Amygdala (tissue), 56 donors: ENCODE data around the gene ZNRF3.
"Not testable (repeated sequence)": the region's sequence is repeated elsewhere in the genome, so short reads cannot be mapped to it uniquely, and the experiment has no call there.

Source experiments
- DNase-seq, 56 donors: peaks; one replicate each; lab custom pipeline; 2025; lab: John Stamatoyannopoulos, UW

ZNRF3 gene

DNA sequence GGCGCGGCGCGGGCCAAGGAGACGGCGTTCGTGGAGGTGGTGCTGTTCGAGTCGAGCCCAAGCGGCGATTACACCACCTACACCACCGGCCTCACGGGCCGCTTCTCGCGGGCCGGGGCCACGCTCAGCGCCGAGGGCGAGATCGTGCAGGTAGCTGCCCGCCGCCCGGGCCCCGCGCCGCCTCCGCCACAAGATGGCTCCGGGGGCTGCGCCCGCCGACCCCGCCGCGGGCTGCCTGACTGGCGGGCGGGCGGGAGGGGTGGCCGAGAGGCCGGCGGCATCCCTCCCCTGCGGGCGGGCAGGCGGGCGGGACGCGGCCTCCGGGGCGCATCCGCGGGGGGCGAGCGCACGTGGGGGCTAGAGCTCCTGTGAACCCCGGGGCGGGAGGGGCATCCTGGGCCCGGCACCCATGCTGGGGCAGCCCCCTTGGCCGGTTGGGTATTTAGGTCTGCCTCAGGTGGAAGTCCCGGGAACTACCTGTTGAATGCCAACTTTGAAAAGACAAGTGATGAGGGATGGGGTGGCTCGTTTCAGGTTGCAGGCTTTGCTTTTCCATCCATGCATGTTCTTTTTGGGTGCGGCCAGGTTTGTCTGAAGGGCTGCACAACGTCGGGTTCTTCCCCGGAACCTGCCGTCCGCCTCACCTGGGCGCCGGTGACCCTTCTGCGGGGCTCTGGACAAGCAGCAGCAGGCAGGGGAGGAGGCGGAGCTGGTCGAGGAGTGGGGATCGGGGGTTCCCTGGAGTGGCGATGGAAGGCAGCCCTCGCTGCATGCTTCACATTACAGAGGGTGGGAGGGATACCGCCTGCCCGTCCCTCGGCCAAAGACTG lies 760 bp downstream of the ZNRF3 start:
- DNase-seq: peak in 4 of 56 donors; percentile 6 to 30 (median 12)

DNA sequence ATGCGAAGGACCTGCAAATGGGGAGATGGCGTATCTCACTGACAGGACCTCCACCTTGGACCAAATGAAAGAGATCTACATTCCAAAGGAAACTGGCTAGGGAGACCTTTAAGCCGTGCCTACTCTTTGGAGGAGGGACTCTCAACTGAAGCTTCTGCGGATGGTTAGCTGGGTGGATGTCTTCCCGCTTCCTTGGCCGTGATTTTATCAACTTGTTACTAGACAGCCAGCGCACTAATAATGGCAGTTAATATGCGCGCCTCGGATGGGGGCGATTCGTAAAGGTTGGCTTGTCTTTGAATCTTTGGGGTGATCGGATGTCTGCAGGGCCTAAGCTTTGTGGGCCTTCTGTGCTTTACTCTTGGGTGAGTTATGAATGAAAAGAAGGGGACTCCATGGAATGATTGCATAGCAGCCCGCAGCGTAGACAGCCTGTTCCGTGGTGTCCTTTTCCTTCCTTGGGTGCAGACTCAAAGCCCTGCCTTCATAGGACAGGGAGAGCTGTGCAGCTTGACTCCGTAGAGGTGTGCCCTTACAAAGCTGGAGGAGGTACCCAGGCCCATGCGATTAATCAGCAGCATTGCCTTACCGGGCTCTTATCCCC lies 1.5 kb downstream of the ZNRF3 start:
- no peak for DNase-seq

GRCh38 chr22:28885939-28886338 lies 2.6 kb downstream of the ZNRF3 start:
- no peak for DNase-seq

- DNase-seq: not testable (repeated sequence)
Observed at GRCh38 chr22:28886679-28887078, 3.3 kb downstream of the ZNRF3 start.

DNA sequence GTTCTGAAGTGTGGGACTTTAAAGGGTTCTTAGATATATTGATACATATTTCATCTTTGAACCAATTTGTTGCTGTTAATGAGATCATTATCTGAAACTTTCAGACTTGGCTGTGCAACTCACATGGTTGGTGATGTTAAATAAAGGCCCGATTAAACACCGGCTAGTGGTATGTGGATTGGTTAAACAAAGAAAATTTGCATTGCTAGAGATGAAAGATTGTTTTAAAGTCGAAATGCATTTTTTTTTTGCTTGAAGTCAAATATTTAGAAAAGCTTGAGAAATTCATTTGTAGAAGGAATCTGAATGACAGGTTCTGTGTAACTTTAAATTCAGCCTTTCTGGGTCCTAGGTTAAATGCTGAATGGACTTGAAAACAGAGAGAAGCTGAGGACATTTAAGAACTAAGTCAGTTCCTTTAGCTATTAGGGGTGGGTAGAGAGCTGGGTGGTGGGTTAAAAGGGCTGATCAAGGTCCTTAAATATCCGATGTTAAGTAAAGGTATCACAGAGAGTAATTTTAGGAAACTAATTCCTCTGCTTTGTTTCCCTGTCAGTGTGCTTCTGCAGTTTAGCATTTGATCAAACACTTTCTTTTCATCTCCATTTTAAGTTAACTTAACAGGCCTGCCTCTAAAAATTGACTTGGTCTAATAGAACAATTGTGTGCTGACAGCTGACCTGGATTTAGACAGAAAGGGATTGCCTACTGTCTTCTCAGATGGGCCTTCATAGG lies 4.5 kb downstream of the ZNRF3 start:
- no peak for DNase-seq

DNA sequence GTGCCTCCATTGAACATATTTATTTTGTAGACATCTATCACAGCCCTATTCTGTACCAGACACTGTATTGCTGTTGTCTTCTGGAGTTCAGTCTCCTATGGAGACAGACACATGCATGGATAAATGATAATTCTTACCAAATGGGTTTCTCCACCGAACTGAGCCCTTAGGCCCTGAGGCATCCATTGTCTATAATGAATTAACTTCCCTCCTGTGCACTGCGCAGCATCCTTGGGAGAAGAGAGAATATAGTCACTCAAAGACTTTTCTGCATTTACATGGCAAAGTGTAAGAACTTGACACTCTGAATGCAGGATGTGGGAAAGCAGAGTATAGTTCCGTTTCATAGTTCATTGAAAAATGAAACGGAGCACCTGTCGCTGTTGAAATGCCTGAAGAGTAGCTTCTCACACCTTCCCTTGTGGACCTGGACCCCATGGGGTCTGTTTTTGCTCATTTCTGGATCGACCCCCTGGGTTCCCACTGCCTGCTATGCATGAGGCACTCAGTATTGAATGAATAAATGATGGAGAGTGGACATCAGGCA lies 6.2 kb downstream of the ZNRF3 start:
- DNase-seq: no peak

GRCh38 chr22:28891156-28891733 lies 7.9 kb downstream of the ZNRF3 start:
- DNase-seq: no peak

- no peak for DNase-seq
Observed at GRCh38 chr22:28892175-28892731, 8.9 kb downstream of the ZNRF3 start.

DNA sequence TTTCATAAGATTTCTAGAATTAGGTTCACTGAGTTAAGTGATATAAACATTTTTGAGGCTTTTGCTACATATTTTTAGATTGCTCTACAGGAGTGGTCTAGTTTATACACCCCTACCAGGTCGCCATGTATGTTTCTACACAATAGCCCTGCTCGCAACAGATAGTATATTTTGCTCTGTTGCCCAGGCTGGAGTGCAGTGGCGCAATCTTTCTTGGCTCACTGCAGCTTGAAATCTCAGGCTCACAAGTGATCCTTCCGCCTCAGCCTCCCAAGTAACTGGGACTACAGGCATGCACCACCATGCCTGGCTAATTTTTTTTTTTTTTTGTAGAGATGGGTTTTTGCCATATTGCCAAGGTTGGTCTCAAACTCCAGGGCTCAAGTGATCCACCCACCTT lies 10.4 kb downstream of the ZNRF3 start:
- no peak for DNase-seq

DNA sequence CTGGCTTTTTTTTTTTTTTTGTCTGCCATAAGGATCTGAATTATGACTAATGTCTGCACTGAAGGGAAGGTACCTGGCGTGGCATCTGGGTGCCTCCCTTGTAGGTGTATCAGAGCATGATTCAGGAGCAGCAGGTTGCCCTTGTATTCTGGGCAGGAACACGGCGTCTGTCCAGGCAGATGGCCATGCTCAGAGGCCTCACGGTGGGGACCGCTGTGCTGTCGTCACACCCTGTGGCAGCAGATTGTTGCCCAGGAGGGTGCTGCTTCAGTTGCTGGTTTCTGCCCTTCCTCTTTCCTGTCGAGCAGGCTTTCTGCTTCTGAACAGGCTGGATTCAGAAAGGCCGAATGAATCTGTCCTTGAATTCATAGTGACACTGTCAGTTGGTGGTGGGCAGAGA lies 11.0 kb downstream of the ZNRF3 start:
- peak in 3 of 56 donors; percentile 21 to 31 (median 24) for DNase-seq

- no peak for DNase-seq
Observed at GRCh38 chr22:28894807-28895206, 11.4 kb downstream of the ZNRF3 start.

GRCh38 chr22:28896611-28897010 lies 13.2 kb downstream of the ZNRF3 start:
- no peak for DNase-seq

DNA sequence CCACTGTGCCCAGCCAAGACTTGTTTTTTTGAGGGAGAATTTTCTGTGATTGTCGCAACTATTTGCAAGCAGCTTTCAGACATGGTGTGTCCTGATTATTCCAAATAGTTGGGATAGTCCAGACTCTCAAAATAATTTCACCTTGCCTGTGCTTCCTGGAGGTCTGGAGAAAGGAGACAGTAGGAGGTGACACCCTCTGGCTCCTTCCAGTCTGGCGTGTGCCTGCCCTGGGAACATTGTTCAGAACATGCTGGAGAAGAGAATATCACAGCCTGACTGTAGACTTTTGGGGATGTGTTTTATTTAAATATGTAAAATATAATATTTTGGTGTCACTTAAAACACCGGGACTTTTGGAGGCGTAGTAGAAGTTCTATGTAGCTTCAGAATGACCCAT lies 14.9 kb downstream of the ZNRF3 start:
- no peak for DNase-seq

- DNase-seq: no peak
Observed at GRCh38 chr22:28899199-28899853, 16.0 kb downstream of the ZNRF3 start.

- DNase-seq: no peak
Observed at GRCh38 chr22:28900379-28900925, 17.1 kb downstream of the ZNRF3 start.

DNA sequence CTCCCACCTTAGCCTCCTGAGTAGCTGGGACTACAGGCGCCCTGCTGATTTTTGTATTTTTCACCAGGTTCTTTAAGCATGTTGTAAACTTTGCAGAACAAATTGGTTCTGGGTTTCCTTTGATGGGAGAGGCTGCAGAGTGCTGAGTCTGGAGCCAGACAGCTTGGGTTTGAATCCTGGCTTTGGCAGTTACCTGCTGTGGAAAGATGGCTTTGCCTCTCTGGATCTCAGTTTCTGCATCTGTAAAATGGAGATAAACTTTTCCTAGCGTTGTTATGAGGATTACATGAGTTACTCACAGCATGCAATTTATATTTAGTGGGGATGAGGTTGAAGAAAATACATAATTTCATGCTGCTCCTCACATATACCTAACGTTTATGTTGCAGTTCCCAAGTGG lies 19.1 kb downstream of the ZNRF3 start:
- no peak for DNase-seq

- DNase-seq: no peak
Observed at GRCh38 chr22:28903080-28903479, 19.7 kb downstream of the ZNRF3 start.

GRCh38 chr22:28903729-28904128 lies 20.4 kb downstream of the ZNRF3 start:
- peak in 1 of 56 donors; percentile 21 for DNase-seq

GRCh38 chr22:28904211-28904896 lies 21.0 kb downstream of the ZNRF3 start:
- DNase-seq: no peak
